Measurements from ENCODE around the gene FGFR2.

DNA sequence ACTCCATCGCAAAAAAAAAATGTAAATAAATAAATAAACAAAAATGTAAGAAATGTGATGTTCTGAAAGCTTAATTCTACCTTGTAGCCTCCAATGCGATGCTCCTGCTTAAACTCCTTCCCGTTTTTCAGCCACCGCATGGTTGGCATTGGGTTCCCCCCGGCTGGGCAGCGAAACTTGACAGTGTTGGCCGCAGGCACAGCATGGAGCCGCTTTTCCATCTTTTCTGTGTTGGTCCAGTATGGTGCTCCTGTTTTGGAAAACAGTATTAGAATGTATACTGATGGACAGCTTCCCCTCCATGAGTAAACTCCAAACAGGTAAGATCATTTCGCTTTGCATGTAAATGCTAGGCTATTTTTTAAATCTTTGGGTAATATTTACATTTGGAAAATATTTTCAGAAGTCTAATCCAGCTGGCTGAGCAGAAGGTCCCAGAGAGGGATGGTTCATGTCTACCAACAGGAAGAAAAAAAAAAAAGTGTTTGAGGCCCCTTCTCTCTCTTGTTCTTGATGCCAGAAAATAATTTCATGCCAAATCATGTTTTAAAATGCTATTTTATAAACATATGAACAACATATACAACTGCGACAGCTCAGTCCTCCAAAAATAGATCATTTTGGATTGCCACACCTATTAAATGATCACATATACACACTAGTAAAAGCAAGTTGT lies 46.9 kb downstream of the FGFR2 start:
- TF ChIP-seq POLR2AphosphoS5 (IDR thresholded peaks at IDR 0.05; ENCODE audit: borderline replicate concordance, low read depth, low read length), result no peak
- no peak for TF ChIP-seq EZH2 (IDR thresholded peaks at IDR 0.05)
- TF ChIP-seq FOXP2 (optimal IDR thresholded peaks at IDR 0.05; ENCODE audit: control extremely low read depth, extremely low read length, insufficient read depth), result no peak

Measured in SK-N-MC (cell line).